Activated CD4-positive, alpha-beta memory T cell treated with anti-CD3 and anti-CD28 coated beads, Interleukin-2, amount 10 ng/mL, durations not matched to agents 7 days and 5 days (primary cell): ENCODE measurements around the gene CYP4V2. TPM values are rescaled to one million over a fixed set of nuclear protein-coding genes. Genes with fewer than 3 reads are reported as not detected.
"Not testable (repeated sequence)": the region's sequence is repeated elsewhere in the genome, so short reads cannot be mapped to it uniquely, and the experiment has no call there.

Source experiments
- CTCF ChIA-PET: fragments of 350-600 bp; sonication (Branson Sonifier 250); formaldehyde crosslinking; loops from one replicate; lab custom pipeline; 2021; ENCODE audit warnings: antibody characterized with exemption, inconsistent platforms; lab: Charles Lee
- POLR2A ChIA-PET: fragments of 350-600 bp; sonication (Branson Sonifier 250); formaldehyde crosslinking; loops from one replicate; lab custom pipeline; 2021; ENCODE audit warnings: antibody characterized with exemption; lab: Charles Lee
- DNase-seq: peaks from one replicate; pipeline ENCODE4 v3.0.0-alpha.2; 2020
- H3K27ac Mint-ChIP-seq: one replicate; pipeline ENCODE4 v1.8.0; 2021; ENCODE audit warnings: mild to moderate bottlenecking, mixed read lengths
- H3K27me3 Mint-ChIP-seq: one replicate; pipeline ENCODE4 v1.8.0; 2021; ENCODE audit warnings: mixed read lengths
- H3K36me3 Mint-ChIP-seq: one replicate; pipeline ENCODE4 v1.8.0; 2021; ENCODE audit warnings: low read depth, mixed read lengths
- H3K4me1 Mint-ChIP-seq: one replicate; pipeline ENCODE4 v1.8.0; 2021; ENCODE audit warnings: mixed read lengths
- H3K4me3 Mint-ChIP-seq: one replicate; pipeline ENCODE4 v1.8.0; 2021; ENCODE audit warnings: mild to moderate bottlenecking, mixed read lengths
- H3K9me3 Mint-ChIP-seq: one replicate; pipeline ENCODE4 v1.8.0; 2021; ENCODE audit warnings: mixed read lengths
- total RNA-seq, 2 experiments: library from RNA; stranded (reverse); gene quantifications; one replicate each; pipeline ENCODE4 v1.2.3, GENCODE V29; 2021

The CYP4V2 gene
- total RNA-seq, 2 experiments from 2014 or later = 10.0 to 10.9 TPM

- H3K4me1 Mint-ChIP-seq = no peaks in the 10 kb centered on the region
- no peak overlapping the region for H3K27ac Mint-ChIP-seq
- no peaks in the 10 kb centered on the region for H3K36me3 Mint-ChIP-seq
- ChIA-PET POLR2A (no interaction called here), CTCF (no interaction called here)
- H3K4me3 Mint-ChIP-seq = no peak overlapping the region
- peaks cover 6% of the 10 kb centered on the region for H3K27me3 Mint-ChIP-seq
- no peak for DNase-seq
- H3K9me3 Mint-ChIP-seq = peaks cover 7% of the 10 kb centered on the region
These were observed 30.3 kb downstream of the CYP4V2 start for GRCh38 chr4:186221624-186222023.

DNA sequence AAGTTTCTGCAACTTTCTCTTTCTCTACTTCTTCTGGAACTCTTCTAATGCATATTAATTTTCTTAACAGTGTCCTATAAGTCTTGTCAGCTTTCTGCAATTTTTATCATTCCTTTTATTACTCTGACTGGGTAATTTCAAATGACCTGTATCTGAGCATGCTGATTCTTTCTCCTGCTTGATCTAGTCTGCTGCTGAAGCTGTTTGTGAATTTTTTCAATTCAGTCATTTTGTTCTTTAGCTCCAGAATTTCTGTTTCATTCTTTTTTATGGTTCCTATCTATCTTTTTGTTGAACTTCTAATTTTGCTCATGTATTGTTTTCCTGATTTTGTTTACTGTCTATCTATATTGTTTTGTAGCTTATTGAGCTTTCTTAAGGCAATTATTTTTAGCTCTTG, 34.5 kb downstream of the CYP4V2 start:
- no peaks in the 10 kb centered on the region for H3K4me1 Mint-ChIP-seq

GRCh38 chr4:186226521-186227189, 35.3 kb downstream of the CYP4V2 start:
- H3K27me3 Mint-ChIP-seq = no peaks in the 10 kb centered on the region
- no peak for DNase-seq
- no peaks in the 10 kb centered on the region for H3K4me1 Mint-ChIP-seq
- no peaks in the 10 kb centered on the region for H3K36me3 Mint-ChIP-seq
- CTCF ChIA-PET = no interaction called here
- POLR2A ChIA-PET = no interaction called here
- no peak overlapping the region for H3K4me3 Mint-ChIP-seq
- H3K27ac Mint-ChIP-seq = no peak overlapping the region
- peaks cover 7% of the 10 kb centered on the region for H3K9me3 Mint-ChIP-seq

More for the DNA sequence above, 34.5 kb downstream of the CYP4V2 start:
- Mint-ChIP-seq H3K36me3 (no peaks in the 10 kb centered on the region), H3K27me3 (peaks cover 6% of the 10 kb centered on the region), H3K9me3 (peaks cover 7% of the 10 kb centered on the region), H3K27ac (no peak overlapping the region), H3K4me3 (no peak overlapping the region)
- CTCF ChIA-PET = no interaction called here
- no peak for DNase-seq
- POLR2A ChIA-PET = no interaction called here

GRCh38 chr4:186227221-186227620, 35.9 kb downstream of the CYP4V2 start, which contains the start of gene KLKB1:
Gene KLKB1 (plus strand): TSS chr4:186227507. CDS start chr4:186228196, 689 bp downstream.
- no peak within 1 kb of the TSS for H3K27ac Mint-ChIP-seq
- ChIA-PET CTCF (no interaction called here), POLR2A (no interaction called here)
- no peaks in the 10 kb centered on the region for H3K36me3 Mint-ChIP-seq
- no peak within 1 kb of the TSS for H3K4me3 Mint-ChIP-seq
- peaks cover 7% of the 10 kb centered on the region for H3K9me3 Mint-ChIP-seq
- no peaks in the 10 kb centered on the region for H3K4me1 Mint-ChIP-seq
- no peak for DNase-seq
- no peaks in the 10 kb centered on the region for H3K27me3 Mint-ChIP-seq

DNA sequence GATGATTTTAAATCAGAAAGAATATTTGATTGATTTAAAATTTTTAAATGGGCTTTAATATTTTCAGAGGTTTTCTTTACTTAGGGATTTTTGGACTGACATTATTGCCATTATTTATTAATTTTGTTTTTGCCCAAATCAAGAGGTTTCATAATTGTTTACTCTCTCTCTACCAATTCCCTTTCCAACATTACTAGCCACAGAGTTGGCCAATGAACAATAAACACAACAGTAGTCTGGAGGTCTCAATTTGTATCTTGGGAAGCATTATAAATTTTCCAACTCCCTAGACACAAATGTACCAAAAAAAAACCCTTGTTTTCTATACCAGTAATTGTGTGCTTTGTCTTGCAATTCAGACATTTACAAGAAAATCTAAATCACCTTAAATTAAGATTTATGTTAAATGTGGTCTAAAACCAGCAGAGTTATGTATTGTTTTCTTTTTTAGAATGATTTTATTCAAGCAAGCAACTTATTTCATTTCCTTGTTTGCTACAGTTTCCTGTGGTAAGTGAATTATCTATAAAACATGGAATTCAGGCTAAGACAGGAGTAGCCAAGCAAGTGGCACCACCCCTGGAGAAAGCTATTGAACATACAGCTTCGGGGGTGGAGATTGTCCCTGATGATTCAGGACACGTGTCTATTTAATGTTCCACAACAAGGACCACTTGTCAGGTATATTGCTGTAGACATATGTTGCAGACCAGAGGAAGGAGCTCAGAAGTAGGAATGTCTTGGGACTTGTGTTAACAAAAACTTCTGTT, 36.6 kb downstream of the CYP4V2 start:
- no peak for DNase-seq
- CTCF ChIA-PET = no interaction called here

DNA sequence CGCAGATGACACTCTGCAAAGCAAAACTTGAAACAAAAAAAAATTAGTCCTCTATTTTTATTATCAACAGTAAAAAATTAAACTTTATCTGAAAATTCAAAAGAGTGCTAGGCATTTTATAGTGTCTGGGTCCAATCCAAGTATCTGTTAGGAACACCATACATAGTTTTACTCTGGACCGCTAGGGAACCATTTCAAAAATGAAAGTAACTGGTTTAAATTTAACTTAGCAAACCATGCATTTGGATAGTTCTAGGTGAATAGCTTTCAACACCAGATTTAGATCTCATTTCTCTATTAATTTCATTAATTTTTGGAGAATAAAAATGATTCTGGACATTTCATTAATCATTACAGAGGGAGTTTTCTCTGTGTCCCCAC, 37.1 kb downstream of the CYP4V2 start:
- Mint-ChIP-seq H3K27me3 (no peaks in the 10 kb centered on the region), H3K4me1 (no peaks in the 10 kb centered on the region), H3K4me3 (no peak overlapping the region), H3K9me3 (peaks cover 7% of the 10 kb centered on the region), H3K36me3 (no peaks in the 10 kb centered on the region), H3K27ac (no peak overlapping the region)
- ChIA-PET CTCF (no interaction called here), POLR2A (no interaction called here)
- no peak for DNase-seq

More for the DNA sequence above, 36.6 kb downstream of the CYP4V2 start:
- H3K27ac Mint-ChIP-seq = no peak overlapping the region
- peaks cover 7% of the 10 kb centered on the region for H3K9me3 Mint-ChIP-seq
- no peaks in the 10 kb centered on the region for H3K27me3 Mint-ChIP-seq
- no peaks in the 10 kb centered on the region for H3K36me3 Mint-ChIP-seq
- H3K4me1 Mint-ChIP-seq = no peaks in the 10 kb centered on the region
- POLR2A ChIA-PET = no interaction called here
- H3K4me3 Mint-ChIP-seq = no peak overlapping the region

DNA sequence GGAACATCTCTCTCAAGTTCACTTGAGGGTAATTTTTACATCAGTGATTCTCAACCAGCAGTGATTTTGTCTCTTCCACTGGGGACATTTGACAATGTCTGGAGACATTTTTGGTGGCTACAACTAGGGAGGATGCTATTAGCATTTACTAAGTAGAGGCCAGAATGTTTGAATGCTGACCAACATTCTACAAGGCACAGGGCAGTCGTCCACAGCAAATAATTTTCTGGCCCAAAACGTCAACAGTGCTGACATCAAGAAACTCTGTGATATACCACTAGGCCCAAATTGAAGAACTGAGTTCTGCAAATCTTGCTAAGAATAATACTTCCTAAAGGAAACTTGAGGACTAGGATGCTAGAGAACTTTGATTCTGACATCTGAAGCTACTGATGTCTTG, 43.0 kb downstream of the CYP4V2 start:
- H3K27me3 Mint-ChIP-seq = no peaks in the 10 kb centered on the region
- ChIA-PET POLR2A (no interaction called here), CTCF (no interaction called here)
- no peak overlapping the region for H3K27ac Mint-ChIP-seq
- DNase-seq = no peak
- no peaks in the 10 kb centered on the region for H3K4me1 Mint-ChIP-seq
- H3K9me3 Mint-ChIP-seq = no peaks in the 10 kb centered on the region
- no peak overlapping the region for H3K4me3 Mint-ChIP-seq
- no peaks in the 10 kb centered on the region for H3K36me3 Mint-ChIP-seq

- Mint-ChIP-seq H3K4me3 (no peak overlapping the region), H3K27me3 (no peaks in the 10 kb centered on the region), H3K27ac (no peak overlapping the region), H3K9me3 (no peaks in the 10 kb centered on the region), H3K4me1 (no peaks in the 10 kb centered on the region), H3K36me3 (no peaks in the 10 kb centered on the region)
- CTCF ChIA-PET = no interaction called here
- POLR2A ChIA-PET = no interaction called here
- DNase-seq = no peak
These were observed 44.8 kb downstream of the CYP4V2 start for GRCh38 chr4:186236126-186236525.

DNA sequence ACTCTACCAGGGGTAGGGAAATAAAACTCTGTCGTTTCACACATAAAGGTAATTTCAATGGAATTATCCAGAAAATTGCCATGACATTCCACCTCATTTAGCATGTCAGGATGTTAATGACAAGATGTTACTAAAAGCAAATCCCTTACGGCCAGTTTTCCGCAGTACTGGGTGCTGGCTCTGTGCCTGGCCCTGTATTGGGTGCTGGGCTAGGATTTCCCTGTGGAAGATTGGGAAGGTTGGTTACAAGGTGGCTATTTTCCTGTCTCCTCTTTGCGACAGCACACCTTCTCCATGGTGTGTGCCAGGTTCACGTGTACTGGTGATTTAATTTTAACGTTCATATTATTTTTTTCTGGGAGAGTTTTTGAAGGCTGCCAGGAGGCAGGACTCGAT, 49.1 kb downstream of the CYP4V2 start:
- H3K4me1 Mint-ChIP-seq = no peaks in the 10 kb centered on the region
- H3K36me3 Mint-ChIP-seq = no peaks in the 10 kb centered on the region
- ChIA-PET CTCF (no interaction called here), POLR2A (no interaction called here)
- H3K4me3 Mint-ChIP-seq = no peak overlapping the region
- H3K9me3 Mint-ChIP-seq = no peaks in the 10 kb centered on the region
- no peak overlapping the region for H3K27ac Mint-ChIP-seq
- no peaks in the 10 kb centered on the region for H3K27me3 Mint-ChIP-seq
- no peak for DNase-seq

DNA sequence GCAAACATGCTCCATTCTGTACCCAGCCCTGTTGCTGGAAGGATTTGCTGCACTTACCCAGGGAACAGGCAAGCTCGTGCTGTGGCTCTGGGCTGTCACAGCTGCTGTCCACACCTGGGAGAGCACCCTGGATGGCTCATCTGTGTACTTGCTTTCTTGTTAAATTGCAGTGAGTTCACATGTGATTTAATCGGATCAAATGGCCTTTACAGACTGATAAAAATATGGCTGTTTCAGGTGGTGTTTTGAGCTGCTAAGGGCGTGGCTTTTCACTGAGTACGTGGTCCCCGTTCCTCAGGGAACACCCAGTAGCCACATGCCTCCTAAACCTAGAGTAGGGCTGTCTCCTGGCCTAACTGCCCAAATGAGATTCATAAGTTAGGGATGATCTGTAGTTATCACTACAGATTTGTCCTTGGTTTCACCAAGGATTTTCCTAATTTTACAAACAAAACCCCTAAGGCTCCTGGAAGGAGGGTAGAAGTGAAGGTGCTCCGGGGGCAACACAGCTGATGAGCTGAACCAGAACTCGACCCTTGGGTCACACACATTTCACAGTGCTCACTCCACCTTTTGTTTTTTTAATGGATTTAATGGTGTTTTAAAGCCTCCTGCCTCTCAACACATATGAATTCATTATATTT, 49.6 kb downstream of the CYP4V2 start:
- H3K9me3 Mint-ChIP-seq = no peaks in the 10 kb centered on the region
- ChIA-PET POLR2A (no interaction called here), CTCF (no interaction called here)
- H3K4me1 Mint-ChIP-seq = no peaks in the 10 kb centered on the region
- H3K36me3 Mint-ChIP-seq = no peaks in the 10 kb centered on the region
- no peak for DNase-seq
- no peak overlapping the region for H3K4me3 Mint-ChIP-seq
- no peak overlapping the region for H3K27ac Mint-ChIP-seq
- H3K27me3 Mint-ChIP-seq = no peaks in the 10 kb centered on the region

- Mint-ChIP-seq H3K4me1 (no peaks in the 10 kb centered on the region), H3K27ac (no peak overlapping the region), H3K36me3 (no peaks in the 10 kb centered on the region), H3K9me3 (no peaks in the 10 kb centered on the region), H3K4me3 (no peak overlapping the region), H3K27me3 (no peaks in the 10 kb centered on the region)
- ChIA-PET POLR2A (no interaction called here), CTCF (no interaction called here)
- DNase-seq = no peak
These were observed 50.2 kb downstream of the CYP4V2 start for GRCh38 chr4:186241616-186242015.

- H3K4me1 Mint-ChIP-seq, H3K27me3 Mint-ChIP-seq, H3K4me3 Mint-ChIP-seq, DNase-seq, H3K27ac Mint-ChIP-seq, POLR2A ChIA-PET, H3K36me3 Mint-ChIP-seq, H3K9me3 Mint-ChIP-seq, CTCF ChIA-PET: not testable (repeated sequence)
These were observed 50.7 kb downstream of the CYP4V2 start for GRCh38 chr4:186242031-186242430.

GRCh38 chr4:186243331-186243730, 52.0 kb downstream of the CYP4V2 start:
- Mint-ChIP-seq H3K4me1 (no peaks in the 10 kb centered on the region), H3K27ac (no peak overlapping the region), H3K27me3 (no peaks in the 10 kb centered on the region), H3K4me3 (no peak overlapping the region), H3K36me3 (no peaks in the 10 kb centered on the region), H3K9me3 (no peaks in the 10 kb centered on the region)
- no peak for DNase-seq
- ChIA-PET CTCF (no interaction called here), POLR2A (no interaction called here)
